GM12892 (cell line): ENCODE results near the gene CEP41.

ENCODE experiments used
- POLR2A ChIP-seq: IDR thresholded peaks from 2 replicates; pipeline ENCODE4 v1.6.1; 2011; ENCODE audit warnings: low read depth, low read length, control low read depth
- POLR2AphosphoS5 ChIP-seq: IDR thresholded peaks from 2 replicates; pipeline ENCODE4 v1.6.1; 2011; ENCODE audit warnings: low read depth, low read length, control low read depth
- TAF1 ChIP-seq: IDR thresholded peaks from 2 replicates; pipeline ENCODE4 v1.6.1; 2011; ENCODE audit warnings: low read depth, mild to moderate bottlenecking, control low read depth, low read length, borderline replicate concordance

DNA sequence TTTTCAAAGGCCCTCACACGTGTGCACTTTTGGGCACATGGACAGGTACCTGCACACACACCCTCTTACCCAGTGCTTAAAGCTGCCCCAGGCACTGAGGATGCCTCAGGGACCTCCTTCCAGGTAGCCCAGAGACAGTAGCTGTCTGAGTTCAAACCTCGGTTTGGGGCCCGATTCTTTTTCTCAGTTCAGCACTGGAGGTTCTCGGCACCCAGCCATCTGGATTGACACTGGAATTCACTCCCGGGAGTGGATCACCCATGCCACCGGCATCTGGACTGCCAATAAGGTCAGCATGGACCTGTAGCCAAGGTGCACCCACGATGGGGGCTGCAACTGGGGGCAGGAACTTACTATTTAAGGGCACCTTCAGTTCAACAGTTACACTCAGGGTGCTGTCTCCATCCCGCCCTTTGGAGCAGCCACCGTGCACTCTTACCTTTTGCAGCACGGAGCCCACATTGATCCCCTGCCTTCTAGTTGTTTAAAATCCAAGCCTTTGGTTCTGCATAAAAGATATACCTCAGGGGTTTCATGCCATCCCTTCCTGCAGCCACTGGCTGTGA, 78.5 kb downstream of the CEP41 start:
- TF ChIP-seq POLR2AphosphoS5 (no peak), TAF1 (no peak), POLR2A (no peak)
